Sigmoid colon (tissue), 4 donors: ENCODE measurements around the gene CHMP2A.

Experiments used
- EP300 ChIP-seq, 4 donors: sonication (generic); formaldehyde crosslinking; IDR thresholded peaks; one replicate each; pipeline ENCODE4 v1.6.1; 2017; ENCODE audit warnings: antibody characterized with exemption in 4 of 4
- POLR2A ChIP-seq, 2 donors: fragments of 450-650 bp; IDR thresholded peaks; one replicate each; pipeline ENCODE4 v1.6.1; 2016; ENCODE audit warnings: antibody characterized with exemption in 2 of 2, mild to moderate bottlenecking in 2 of 2, moderate library complexity in 2 of 2
- TF ChIP-seq, protein P1 (sequence below), 4 experiments: fragments of 450-650 bp in 3 of 4; fragments of 200-600 bp in 1 of 4; IDR thresholded peaks; one replicate each; pipeline ENCODE4 v1.5.1; 2016 to 2019; ENCODE audit warnings: antibody characterized with exemption in 4 of 4, mild to moderate bottlenecking in 3 of 4, moderate library complexity in 2 of 4

DNA sequence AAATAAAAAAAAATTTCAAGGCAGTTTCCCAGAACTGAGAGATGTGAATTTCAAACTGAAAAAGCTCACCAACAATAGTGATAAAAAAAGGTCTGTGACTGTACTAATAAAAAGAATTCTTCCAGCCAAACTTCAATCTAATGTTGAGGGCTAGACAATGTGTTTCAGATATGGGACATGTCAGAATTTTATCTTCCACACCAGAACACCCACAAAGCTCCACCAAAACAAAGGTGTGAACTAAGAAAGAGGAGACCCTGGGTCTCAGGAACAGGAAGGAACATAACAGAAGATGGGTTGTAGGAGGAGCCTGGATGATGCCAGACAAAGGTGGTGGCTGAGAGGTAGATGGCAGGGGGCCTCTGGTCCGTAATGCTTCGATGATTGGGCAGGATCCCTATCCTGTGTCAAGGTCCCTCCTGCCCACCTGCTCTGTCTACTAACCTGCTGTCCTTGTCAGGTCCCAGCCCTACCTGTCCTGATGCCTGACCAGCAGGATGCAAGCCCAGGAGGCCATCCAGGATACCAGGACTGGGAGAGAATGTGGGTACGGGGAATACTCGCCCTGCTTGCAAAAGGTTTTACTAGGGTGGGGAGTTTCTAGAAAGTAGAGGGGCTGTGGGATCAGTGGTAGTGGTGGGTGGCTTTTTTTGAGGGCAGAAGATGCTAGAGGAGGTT is 13.7 kb upstream of the CHMP2A start:
- TF ChIP-seq, protein P1, sequence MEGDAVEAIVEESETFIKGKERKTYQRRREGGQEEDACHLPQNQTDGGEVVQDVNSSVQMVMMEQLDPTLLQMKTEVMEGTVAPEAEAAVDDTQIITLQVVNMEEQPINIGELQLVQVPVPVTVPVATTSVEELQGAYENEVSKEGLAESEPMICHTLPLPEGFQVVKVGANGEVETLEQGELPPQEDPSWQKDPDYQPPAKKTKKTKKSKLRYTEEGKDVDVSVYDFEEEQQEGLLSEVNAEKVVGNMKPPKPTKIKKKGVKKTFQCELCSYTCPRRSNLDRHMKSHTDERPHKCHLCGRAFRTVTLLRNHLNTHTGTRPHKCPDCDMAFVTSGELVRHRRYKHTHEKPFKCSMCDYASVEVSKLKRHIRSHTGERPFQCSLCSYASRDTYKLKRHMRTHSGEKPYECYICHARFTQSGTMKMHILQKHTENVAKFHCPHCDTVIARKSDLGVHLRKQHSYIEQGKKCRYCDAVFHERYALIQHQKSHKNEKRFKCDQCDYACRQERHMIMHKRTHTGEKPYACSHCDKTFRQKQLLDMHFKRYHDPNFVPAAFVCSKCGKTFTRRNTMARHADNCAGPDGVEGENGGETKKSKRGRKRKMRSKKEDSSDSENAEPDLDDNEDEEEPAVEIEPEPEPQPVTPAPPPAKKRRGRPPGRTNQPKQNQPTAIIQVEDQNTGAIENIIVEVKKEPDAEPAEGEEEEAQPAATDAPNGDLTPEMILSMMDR (IDR thresholded peaks at IDR 0.05) = no peak
- TF ChIP-seq POLR2A (IDR thresholded peaks at IDR 0.05) = no peak
- TF ChIP-seq EP300 (IDR thresholded peaks at IDR 0.05) = no peak
